PC-9 (cell line): ENCODE results near the gene GZMB. TPM values are rescaled to one million over a fixed set of nuclear protein-coding genes. Genes with fewer than 3 reads are reported as not detected.

Source experiments
- BruUV-seq: library from RNA; stranded (reverse); fragments of 400-500 nt; replicated peaks from 2 replicates; lab custom pipeline; 2021; lab: Mats Ljungman, UMichigan
- CTCF ChIA-PET: fragments of 300-600 bp; sonication (Branson Sonifier 250); formaldehyde crosslinking; loops from one replicate; lab custom pipeline; 2022; ENCODE audit warnings: antibody characterized with exemption; lab: Charles Lee
- POLR2A ChIA-PET: fragments of 300-600 bp; sonication (Branson Sonifier 250); formaldehyde crosslinking; loops from one replicate; lab custom pipeline; 2022; ENCODE audit warnings: antibody characterized with exemption; ENCODE audit not compliant: unreplicated experiment; lab: Charles Lee
- DNase-seq, 2 experiments: peaks; one replicate each; pipeline versions ENCODE4 v3.0.0 to v3.0.0-alpha.2; 2015 to 2022; ENCODE audit warnings: mixed read lengths in 1 of 2
- H2AFZ ChIP-seq: fragments of 200-600 bp; sonication (generic); 2 replicates; pipeline ENCODE4 v1.8.1; 2017; ENCODE audit warnings: antibody characterized with exemption
- H3F3A ChIP-seq: fragments of 200-600 bp; sonication (generic); 2 replicates; pipeline ENCODE4 v1.8.1; 2017; ENCODE audit warnings: antibody characterized with exemption, mild to moderate bottlenecking, low read depth; ENCODE audit not compliant: insufficient read depth
- H3K27ac ChIP-seq: fragments of 200-600 bp; sonication (generic); 2 replicates; pipeline ENCODE4 v1.6.1; 2016; ENCODE audit warnings: mixed run types
- H3K27me3 ChIP-seq: fragments of 200-600 bp; sonication (generic); 2 replicates; pipeline ENCODE4 v1.6.1; 2016; ENCODE audit warnings: low read depth, mixed run types; ENCODE audit not compliant: insufficient read depth
- H3K36me3 ChIP-seq: fragments of 200-600 bp; sonication (generic); 2 replicates; pipeline ENCODE4 v1.6.1; 2016; ENCODE audit warnings: low read depth, mixed run types
- H3K4me1 ChIP-seq: fragments of 200-600 bp; sonication (generic); replicated peaks from 2 replicates; pipeline ENCODE4 v1.6.1; 2016; ENCODE audit warnings: mixed run types; ENCODE audit not compliant: insufficient read depth
- H3K4me2 ChIP-seq: fragments of 200-600 bp; sonication (generic); 2 replicates; pipeline ENCODE4 v1.6.1; 2017; ENCODE audit warnings: mixed run types
- H3K4me3 ChIP-seq: fragments of 200-600 bp; sonication (generic); 2 replicates; pipeline ENCODE4 v1.6.1; 2016; ENCODE audit warnings: mixed run types
- H3K79me2 ChIP-seq: fragments of 200-600 bp; sonication (generic); 2 replicates; pipeline ENCODE4 v1.6.1; 2017; ENCODE audit warnings: low read depth, mixed run types
- H3K9me2 ChIP-seq: fragments of 200-600 bp; sonication (generic); 2 replicates; pipeline ENCODE4 v1.8.1; 2017; ENCODE audit warnings: mild to moderate bottlenecking; ENCODE audit not compliant: insufficient read depth
- H3K9me3 ChIP-seq: fragments of 200-600 bp; sonication (generic); 2 replicates; pipeline ENCODE4 v1.8.1; 2016; ENCODE audit warnings: low read depth; ENCODE audit not compliant: insufficient read depth
- H4K20me1 ChIP-seq: fragments of 200-600 bp; sonication (generic); 2 replicates; pipeline ENCODE4 v1.8.1; 2017; ENCODE audit not compliant: insufficient read depth
- CTCF ChIP-seq: fragments of 200-600 bp; sonication (generic); conservative IDR thresholded peaks from 2 replicates; pipeline ENCODE4 v1.6.1; 2017; ENCODE audit warnings: mixed run types, antibody characterized with exemption, mild to moderate bottlenecking, moderate library complexity
- EZH2 ChIP-seq: fragments of 200-600 bp; sonication (generic); IDR thresholded peaks from 2 replicates; pipeline ENCODE4 v1.8.0; 2017; ENCODE audit warnings: antibody characterized with exemption, low read depth
- intact Hi-C: fragments of 100-400 bp; cut with micrococcal nuclease; formaldehyde crosslinking; loops from one replicate; pipeline ENCODE4 v1.10.0; 2022; ENCODE audit not compliant: unreplicated experiment
- total RNA-seq: library from RNA; stranded (reverse); gene quantifications from 2 replicates; pipeline ENCODE4 v1.2.3, GENCODE V29; 2021

Gene GZMB
- total RNA-seq, 1 experiment from 2014 or later = not detected

DNA sequence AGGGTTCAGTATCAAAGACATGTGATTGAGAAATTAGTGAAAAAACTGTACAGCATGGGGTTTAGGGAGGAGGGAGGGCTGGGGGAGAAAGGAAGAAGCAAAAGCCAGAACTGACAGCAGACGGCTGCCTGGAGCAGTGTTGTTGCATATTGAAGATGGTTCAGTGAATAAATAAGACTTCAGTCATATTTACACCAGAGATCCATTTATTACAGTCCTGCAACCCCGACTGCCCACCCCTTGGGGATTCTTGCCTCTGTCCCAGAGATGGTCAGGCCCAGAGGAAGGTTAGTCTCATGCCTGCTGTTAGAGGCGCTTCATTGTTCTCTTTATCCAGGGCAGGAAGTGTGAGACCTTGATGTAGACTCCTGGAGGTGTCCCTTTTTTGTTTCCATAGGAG is 27.7 kb downstream of the GZMB start:
- Histone ChIP-seq H3K4me2 (no peak overlapping the region), H3K79me2 (no peaks in the 10 kb centered on the region), H3K4me3 (no peak overlapping the region), H3K27me3 (no peaks in the 10 kb centered on the region), H3K9me3 (no peaks in the 10 kb centered on the region), H2AFZ (no peak overlapping the region), H4K20me1 (no peaks in the 10 kb centered on the region), H3F3A (no peaks in the 10 kb centered on the region), H3K27ac (no peak overlapping the region), H3K36me3 (no peaks in the 10 kb centered on the region), H3K4me1 (no peaks in the 10 kb centered on the region), H3K9me2 (no peaks in the 10 kb centered on the region)
- CTCF ChIA-PET = interaction anchor here (0.6 kb wide), 1 partner anchor 258 kb away, joined by 4 read pairs; no protein-coding TSS in a partner anchor
- POLR2A ChIA-PET = interaction anchor here (0.6 kb wide), 1 partner anchor 31 kb away, joined by 3 read pairs; no protein-coding TSS in a partner anchor
- no peak for DNase-seq
- TF ChIP-seq EZH2 (no peak), CTCF (no peak)
- intact Hi-C loops = no loop called here
- no TSS peak for BruUV-seq

GRCh38 chr14:24605435-24606190 is 28.4 kb downstream of the GZMB start:
- POLR2A ChIA-PET = interaction anchor here (0.6 kb wide), 1 partner anchor 31 kb away, joined by 3 read pairs; no protein-coding TSS in a partner anchor
- intact Hi-C loops = no loop called here
- CTCF ChIA-PET = interaction anchor here (0.6 kb wide), 2 partner anchors 105 to 257 kb away, joined by 4 to 6 read pairs; no protein-coding TSS in a partner anchor
- no peaks in the 10 kb centered on the region for H3K36me3 ChIP-seq
- H3K27me3 ChIP-seq = no peaks in the 10 kb centered on the region
- no peak overlapping the region for H2AFZ ChIP-seq
- TF ChIP-seq EZH2 (no peak), CTCF (peak; percentile 70)
- H3F3A ChIP-seq = no peaks in the 10 kb centered on the region
- no TSS peak for BruUV-seq
- no peaks in the 10 kb centered on the region for H4K20me1 ChIP-seq
- no peaks in the 10 kb centered on the region for H3K9me2 ChIP-seq
- no peak overlapping the region for H3K4me2 ChIP-seq
- no peaks in the 10 kb centered on the region for H3K9me3 ChIP-seq
- DNase-seq = peak in 1 of 2 experiments; percentile 10
- no peak overlapping the region for H3K27ac ChIP-seq
- H3K4me3 ChIP-seq = no peak overlapping the region
- no peaks in the 10 kb centered on the region for H3K4me1 ChIP-seq
- H3K79me2 ChIP-seq = no peaks in the 10 kb centered on the region

GRCh38 chr14:24597403-24597802 is 36.6 kb downstream of the GZMB start:
- BruUV-seq = no TSS peak

More at GRCh38 chr14:24597403-24597802, 36.6 kb downstream of the GZMB start:
- H3K27ac ChIP-seq = no peak overlapping the region
- H2AFZ ChIP-seq = no peak overlapping the region
- peak overlapping the region; percentile 69 for H3K4me2 ChIP-seq
- TF ChIP-seq EZH2 (no peak), CTCF (no peak)
- peaks cover 5% of the 10 kb centered on the region for H3K4me1 ChIP-seq
- no peaks in the 10 kb centered on the region for H3K79me2 ChIP-seq
- no peak for DNase-seq
- no peaks in the 10 kb centered on the region for H3K27me3 ChIP-seq
- intact Hi-C loops = no loop called here
- no peaks in the 10 kb centered on the region for H4K20me1 ChIP-seq
- POLR2A ChIA-PET = no interaction called here
- H3K36me3 ChIP-seq = no peaks in the 10 kb centered on the region
- H3K9me2 ChIP-seq = no peaks in the 10 kb centered on the region
- peaks cover 3% of the 10 kb centered on the region; the same call in 1 of the 2 replicates for H3F3A ChIP-seq
- H3K9me3 ChIP-seq = no peaks in the 10 kb centered on the region
- H3K4me3 ChIP-seq = peak overlapping the region; percentile 45; the same call in 1 of the 2 replicates
- CTCF ChIA-PET = no interaction called here
